Measurements from ENCODE around the gene METTL5.
A peak's percentile ranks its signal among the peaks of the same experiment; 100 is the strongest.

METTL5 gene

GRCh38 chr2:169778446-169778845, 46.3 kb downstream of the METTL5 start:
- no peak for DNase-seq

GRCh38 chr2:169776252-169776761, 48.4 kb downstream of the METTL5 start:
- no peak for DNase-seq

GRCh38 chr2:169775765-169776164, 48.9 kb downstream of the METTL5 start:
- no peak for DNase-seq

- no peak for DNase-seq
Measured at GRCh38 chr2:169775354-169775753, 49.4 kb downstream of the METTL5 start.

GRCh38 chr2:169772651-169773050, 52.1 kb downstream of the METTL5 start:
- DNase-seq, result no peak

GRCh38 chr2:169771612-169772011, 53.1 kb downstream of the METTL5 start:
- no peak for DNase-seq

GRCh38 chr2:169771021-169771420, 53.7 kb downstream of the METTL5 start:
- DNase-seq, result no peak

GRCh38 chr2:169768262-169768995, 56.3 kb downstream of the METTL5 start:
- peak; percentile 30 for DNase-seq

- DNase-seq, result peak; percentile 64
Measured at GRCh38 chr2:169767243-169767888, 57.3 kb downstream of the METTL5 start.

- no peak for DNase-seq
Measured at GRCh38 chr2:169765523-169765922, 59.2 kb downstream of the METTL5 start.

- peak; percentile 32 for DNase-seq
Measured at GRCh38 chr2:169761970-169762292, 62.8 kb downstream of the METTL5 start.

Measured in activated CD4-positive, alpha-beta T cell treated with anti-CD3 and anti-CD28 coated beads, Interleukin-2, amount 50 U/mL, for 16 hours (primary cell).